Central memory CD4-positive, alpha-beta T cell (primary cell): ENCODE results near the gene TNS2.
"Not testable (repeated sequence)": the region's sequence is repeated elsewhere in the genome, so short reads cannot be mapped to it uniquely, and the experiment has no call there.

Source experiments
- DNase-seq: peaks from one replicate; pipeline ENCODE4 v3.0.0; 2022
- total RNA-seq, 3 experiments: gene quantifications; one replicate each; lab custom pipeline; 2026; lab: John Stamatoyannopoulos, UW

Gene TNS2
- 2.5 to 3.9 (median 2.6) reads per million in 3 experiments for total RNA-seq

- DNase-seq: no peak
Measured at GRCh38 chr12:53049571-53050318, at the start of gene TNS2. TSS of gene TNS2 (plus strand) at chr12:53050065. CDS start at chr12:53050186, 121 bp downstream.

- DNase-seq: no peak
Measured at GRCh38 chr12:53004178-53004577, 45.7 kb upstream of the TNS2 start.

- DNase-seq: no peak
Measured at GRCh38 chr12:53004582-53004981, 45.3 kb upstream of the TNS2 start.

GRCh38 chr12:53005215-53005985, 44.5 kb upstream of the TNS2 start:
- DNase-seq: no peak

- peak; percentile 99 for DNase-seq
Measured at GRCh38 chr12:53005986-53006809, 43.7 kb upstream of the TNS2 start, which contains the start of gene EIF4B. TSS of gene EIF4B (plus strand) at chr12:53006456. CDS start at chr12:53006484, 28 bp downstream.

GRCh38 chr12:53006810-53007309, 43.0 kb upstream of the TNS2 start:
- peak; percentile 70 for DNase-seq

- DNase-seq: no peak
Measured at GRCh38 chr12:53007343-53007742, 42.5 kb upstream of the TNS2 start.

- DNase-seq: not testable (repeated sequence)
Measured at GRCh38 chr12:53008760-53009159, 41.1 kb upstream of the TNS2 start.

GRCh38 chr12:53010955-53011354, 38.9 kb upstream of the TNS2 start:
- no peak for DNase-seq

GRCh38 chr12:53011889-53012288, 38.0 kb upstream of the TNS2 start:
- no peak for DNase-seq

- no peak for DNase-seq
Measured at GRCh38 chr12:53012928-53013327, 36.9 kb upstream of the TNS2 start.

- no peak for DNase-seq
Measured at GRCh38 chr12:53014709-53015108, 35.2 kb upstream of the TNS2 start.

- DNase-seq: no peak
Measured at GRCh38 chr12:53025250-53025649, 24.6 kb upstream of the TNS2 start.

GRCh38 chr12:53027014-53027413, 22.9 kb upstream of the TNS2 start:
- DNase-seq: not testable (repeated sequence)

GRCh38 chr12:53031616-53032015, 18.2 kb upstream of the TNS2 start:
- no peak for DNase-seq

- not testable (repeated sequence) for DNase-seq
Measured at GRCh38 chr12:53033832-53034231, 16.0 kb upstream of the TNS2 start.

GRCh38 chr12:53034459-53034858, 15.4 kb upstream of the TNS2 start:
- DNase-seq: no peak

GRCh38 chr12:53036802-53037201, 13.1 kb upstream of the TNS2 start:
- no peak for DNase-seq

- no peak for DNase-seq
Measured at GRCh38 chr12:53039851-53040250, 10.0 kb upstream of the TNS2 start.

- no peak for DNase-seq
Measured at GRCh38 chr12:53042607-53043454, 7.0 kb upstream of the TNS2 start.

GRCh38 chr12:53044052-53044581, 5.7 kb upstream of the TNS2 start:
- DNase-seq: no peak
